GM12878 (cell line): ENCODE measurements around the gene DUSP16. TPM values are rescaled to one million over a fixed set of nuclear protein-coding genes. Genes with fewer than 3 reads are reported as not detected.

Experiments
- ATAC-seq: fragments of 200-7000 bp; cut with Tn5 transposase; 3 replicates; pipeline ENCODE4 v1.9.1; 2020; ENCODE audit warnings: mild to moderate bottlenecking, moderate library complexity
- BruUV-seq: library from RNA; stranded (reverse); fragments of 400-500 nt; replicated peaks from 2 replicates; lab custom pipeline; 2021; lab: Mats Ljungman, UMichigan
- CTCF ChIA-PET: fragments of 300-600 bp; sonication (Branson Sonifier 250); formaldehyde crosslinking; extraction: SDS; loops from one replicate; lab custom pipeline; 2021; ENCODE audit warnings: inconsistent platforms; lab: Yijun Ruan, JAX
- POLR2A ChIA-PET: fragments of 350-600 bp; formaldehyde crosslinking; extraction: SDS; loops from one replicate; lab custom pipeline; 2021; ENCODE audit warnings: inconsistent platforms; lab: Charles Lee
- RAD21 ChIA-PET: fragments of 300-600 bp; sonication (Branson Sonifier 250); formaldehyde crosslinking; loops from one replicate; lab custom pipeline; 2023; ENCODE audit warnings: antibody characterized with exemption; ENCODE audit not compliant: unreplicated experiment; lab: Charles Lee
- SMC1A ChIA-PET: fragments of 300-600 bp; sonication (Branson Sonifier 250); formaldehyde crosslinking; loops from one replicate; lab custom pipeline; 2023; ENCODE audit not compliant: unreplicated experiment, uncharacterized antibody; lab: Charles Lee
- DNase-seq: peaks from one replicate; pipeline ENCODE4 v3.0.0-alpha.2; 2011; ENCODE audit warnings: low read depth, low spot score
- FAIRE-seq: peaks from 3 replicates; lab custom pipeline; 2011; peaks lifted over from hg19 to GRCh38; lab: Jason Lieb, UNC
- H2AFZ ChIP-seq: 2 replicates; pipeline ENCODE4 v1.6.0; 2011; ENCODE audit warnings: low read depth, low read length, control low read depth; ENCODE audit not compliant: control insufficient read depth
- H3K27ac ChIP-seq: 2 replicates; pipeline ENCODE4 v1.5.1; 2011; ENCODE audit warnings: control low read depth; ENCODE audit not compliant: control insufficient read depth, insufficient read depth
- H3K27me3 ChIP-seq, 2 experiments: replicated peaks in 1 of 2; 2 replicates each; pipeline versions ENCODE4 v1.6.0 to v1.6.1; 2011; ENCODE audit warnings: low read length in 1 of 2; ENCODE audit not compliant: control insufficient read depth in 2 of 2, insufficient read depth in 2 of 2
- H3K36me3 ChIP-seq, 2 experiments: 2 replicates each; pipeline ENCODE4 v1.5.1; 2011; ENCODE audit warnings: low read length in 1 of 2; ENCODE audit not compliant: control insufficient read depth in 2 of 2, insufficient read depth in 2 of 2
- H3K4me1 ChIP-seq: 2 replicates; pipeline ENCODE4 v1.6.1; 2011; ENCODE audit warnings: mild to moderate bottlenecking, low read length, moderate library complexity, mixed read lengths; ENCODE audit not compliant: control insufficient read depth, insufficient read depth
- H3K4me2 ChIP-seq: 2 replicates; pipeline ENCODE4 v1.6.0; 2011; ENCODE audit warnings: control low read depth; ENCODE audit not compliant: control insufficient read depth, insufficient read depth
- H3K4me3 ChIP-seq: fragments of 200-600 bp; sonication (generic); 2 replicates; pipeline ENCODE4 v1.5.1; 2016
- H3K79me2 ChIP-seq: 2 replicates; pipeline ENCODE4 v1.6.0; 2011; ENCODE audit warnings: low read length; ENCODE audit not compliant: control insufficient read depth, insufficient read depth
- H3K9ac ChIP-seq: 2 replicates; pipeline ENCODE4 v1.8.0; 2011; ENCODE audit warnings: low read length, control low read depth, mixed read lengths; ENCODE audit not compliant: control insufficient read depth, insufficient read depth
- H3K9me3 ChIP-seq: replicated peaks from 3 replicates; pipeline ENCODE4 v1.5.1; 2011; ENCODE audit warnings: mild to moderate bottlenecking, low read length; ENCODE audit not compliant: control insufficient read depth, insufficient read depth
- H4K20me1 ChIP-seq: 2 replicates; pipeline ENCODE4 v1.6.0; 2011; ENCODE audit not compliant: control insufficient read depth, insufficient read depth
- ETV6 ChIP-seq, 2 experiments: fragments of 450-650 bp in 1 of 2; IDR thresholded peaks in 1 of 2; conservative IDR thresholded peaks in 1 of 2; 2 replicates each; pipeline ENCODE4 v1.6.1; 2014; ENCODE audit warnings: antibody characterized with exemption in 1 of 2, borderline replicate concordance in 1 of 2, low read depth in 1 of 2, mild to moderate bottlenecking in 1 of 2, moderate library complexity in 1 of 2
- KDM1A ChIP-seq: fragments of 200-600 bp; sonication (generic); IDR thresholded peaks from 2 replicates; pipeline ENCODE4 v1.6.1; 2016; ENCODE audit warnings: borderline replicate concordance
- MEF2A ChIP-seq: IDR thresholded peaks from 2 replicates; pipeline ENCODE4 v1.6.1; 2011; ENCODE audit warnings: low read depth, mild to moderate bottlenecking, low read length, moderate library complexity; ENCODE audit not compliant: insufficient read depth
- MTA3 ChIP-seq: IDR thresholded peaks from 2 replicates; pipeline ENCODE4 v1.6.1; 2012; ENCODE audit warnings: low read length, inconsistent platforms, borderline replicate concordance
- NR2C2 ChIP-seq: IDR thresholded peaks from 2 replicates; pipeline ENCODE4 v1.6.1; 2011; ENCODE audit warnings: borderline replicate concordance, low read depth; ENCODE audit not compliant: control insufficient read depth, insufficient read length
- POLR2AphosphoS5 ChIP-seq: IDR thresholded peaks from 2 replicates; pipeline ENCODE4 v1.6.1; 2011; ENCODE audit warnings: mild to moderate bottlenecking, low read length, inconsistent platforms
- PRDM15 ChIP-seq: fragments of 450-650 bp; formaldehyde crosslinking; IDR thresholded peaks from 2 replicates; pipeline ENCODE4 v1.4.0; 2020; ENCODE audit warnings: mild to moderate bottlenecking, moderate library complexity
- RCOR1 ChIP-seq: conservative IDR thresholded peaks from 2 replicates; pipeline ENCODE4 v1.6.1; 2012; ENCODE audit warnings: low read depth, low read length, improper control_type of control experiment
- YBX1 ChIP-seq: fragments of 450-650 bp; IDR thresholded peaks from 2 replicates; pipeline ENCODE4 v1.6.1; 2016; ENCODE audit warnings: antibody characterized with exemption
- WGBS: methylation state at CpG from one replicate; pipeline ENCODE4 v1.1.6; 2016; ENCODE audit warnings: low lambda C conversion rate; ENCODE audit not compliant: insufficient replicate concordance, insufficient coverage; ENCODE audit errors: missing lambda C conversion rate; 5-methylcytosine and 5-hydroxymethylcytosine counted together
- in situ Hi-C: fragments of 300-500 bp; cut with MboI; formaldehyde crosslinking; loops from 9 replicates; pipeline ENCODE4 v1.14.3; 2018; ENCODE audit warnings: mixed read lengths
- intact Hi-C: fragments of 100-400 bp; cut with micrococcal nuclease; formaldehyde crosslinking; loops from one replicate; pipeline ENCODE4 v1.14.2; 2022; ENCODE audit not compliant: unreplicated experiment
- polyA plus RNA-seq, 11 experiments: library from polyadenylated mRNA; depleted of rRNA in 4 of 11; unstranded in 6 of 11; stranded (reverse) in 5 of 11; fragments of >200 nt; fragmentation: Nextera tagmentation in 4 of 11; fragmentation: Illumina TruSeq in 1 of 11; extraction: Ambion mirVana in 4 of 11; extraction: Trizol in 1 of 11; gene quantifications; 1 replicate in 1 of 11; 2 replicates in 10 of 11; pipeline versions ENCODE4 v1.2.1 to v1.2.3, GENCODE V29; 2011 to 2016; ENCODE audit warnings: inconsistent platforms in 2 of 11, missing spikeins in 2 of 11, low read depth in 1 of 11
- total RNA-seq, 4 experiments: library from RNA; depleted of rRNA in 3 of 4; stranded (reverse); fragments of >200 nt in 3 of 4; fragmentation: Illumina TruSeq in 1 of 4; extraction: Trizol in 1 of 4; gene quantifications; 2 replicates each; pipeline versions ENCODE4 v1.2.1 to v1.2.3, GENCODE V29; 2013 to 2021

DUSP16 gene
- total and polyA plus RNA-seq, 10 of the 15 experiments (the other 5 are each of a cell fraction or from before 2014, with no cell fraction given) = 3.9 to 75.3 (median 26.8) TPM

GRCh38 chr12:12474471-12474928, 88.2 kb downstream of the DUSP16 start:
- ATAC-seq (peak; percentile 67), DNase-seq (no peak), FAIRE-seq (no peak)
- TF ChIP-seq RCOR1 (0 out of 2 replicates have a peak, but pooled peaks have one; percentile 34), MTA3 (peak; percentile 70; the same call in 1 of the 2 replicates), PRDM15 (CRISPR knock-in tag) (no peak), NR2C2 (no peak), ETV6 (conservative IDR thresholded peaks at IDR 0.05 in 1 of 2, IDR thresholded peaks at IDR 0.05 in 1 of 2; ENCODE audit: borderline replicate concordance in 1 of 2, low read depth in 1 of 2) (no peak), POLR2AphosphoS5 (no peak), YBX1 (no peak), MEF2A (no peak), KDM1A (no peak)
- H3K9ac ChIP-seq = 0 out of 2 replicates have a peak overlapping the region, but pooled peaks have one; percentile 40
- TSS peak; percentile 58 for BruUV-seq
- no peaks in the 10 kb centered on the region for H4K20me1 ChIP-seq
- 6% methylated on average over 8 of the region's 8 CpGs for WGBS
- peak overlapping the region; percentile 94 for H3K27ac ChIP-seq
- peak overlapping the region; percentile 51 for H3K4me2 ChIP-seq
- ChIA-PET POLR2A (interaction anchor here (0.6 to 3.9 kb wide), 13 partner anchors 9 to 116 kb away, joined by 3 to 26 read pairs (median 5); partner anchors contain the start of gene BORCS5), SMC1A (interaction anchor here (0.7 to 4.9 kb wide), 35 partner anchors 9 to 262 kb away, joined by 3 to 75 read pairs (median 6); partner anchors contain the start of gene DUSP16), CTCF (interaction anchor here (0.6 to 7.1 kb wide), 22 partner anchors 9 to 263 kb away, joined by 3 to 47 read pairs (median 4); no protein-coding TSS in a partner anchor), RAD21 (interaction anchor here (0.7 to 6.2 kb wide), 29 partner anchors 8 to 313 kb away, joined by 3 to 68 read pairs (median 7); partner anchors contain the start of gene DUSP16)
- H3K36me3 ChIP-seq = peaks cover 15 to 24% of the 10 kb centered on the region in 2 experiments
- no peak overlapping the region; the same call in 1 of the 2 replicates for H2AFZ ChIP-seq
- in situ Hi-C loops = no loop called here
- H3K9me3 ChIP-seq = no peaks in the 10 kb centered on the region; the same call in 2 of the 3 replicates
- no peaks in the 10 kb centered on the region for H3K27me3 ChIP-seq
- H3K4me1 ChIP-seq = peaks cover 24% of the 10 kb centered on the region
- no peak overlapping the region for H3K4me3 ChIP-seq
- H3K79me2 ChIP-seq = peaks cover 6% of the 10 kb centered on the region
- intact Hi-C loops = loop anchor here (2.0 kb wide), 3 partner anchors 88 to 98 kb away; partner anchors contain the start of gene DUSP16
